NCI-H69 (cell line): Measurements from ENCODE around the gene COL27A1.

Source experiments
- DNase-seq: peaks from one replicate; lab custom pipeline; 2025; lab: John Stamatoyannopoulos, UW

The COL27A1 gene

DNA sequence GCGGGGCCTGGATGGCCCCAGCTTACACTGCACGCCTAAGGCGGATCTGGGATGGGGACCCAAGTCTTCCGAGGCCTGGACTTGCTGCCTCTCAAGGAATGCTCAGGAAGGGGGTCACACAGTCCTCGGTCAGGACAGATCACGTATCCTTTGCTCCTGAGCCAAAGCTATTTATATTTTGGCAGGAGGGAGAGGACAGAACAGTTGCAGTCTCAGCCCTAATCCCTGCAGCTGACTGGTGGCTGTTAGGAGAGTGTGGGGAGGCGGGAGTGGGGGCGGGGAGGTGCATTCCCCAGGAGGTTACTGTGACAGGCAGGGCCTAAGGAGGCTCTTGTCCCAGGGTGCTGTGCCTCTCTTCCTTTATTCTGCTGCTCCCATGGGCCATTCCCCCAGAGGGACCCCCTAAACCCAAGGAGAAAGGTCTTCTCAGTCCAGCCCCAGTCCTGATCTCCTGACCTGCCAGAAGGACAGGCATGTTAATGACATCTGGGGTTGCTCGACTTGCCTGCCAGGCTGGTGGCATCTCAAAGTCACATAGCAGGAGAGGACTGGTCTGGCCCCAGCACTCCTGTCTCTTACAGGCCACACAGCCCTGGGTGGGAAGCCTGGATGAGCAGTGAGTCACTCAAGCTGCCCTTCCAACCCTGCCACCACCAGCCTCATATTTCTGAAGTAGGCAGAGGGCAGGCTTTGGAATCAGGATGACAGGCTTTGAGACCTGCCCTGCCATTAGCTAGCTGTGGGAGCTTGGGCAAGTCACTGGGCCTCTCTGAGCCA lies 51.9 kb downstream of the COL27A1 start:
- DNase-seq = no peak

DNA sequence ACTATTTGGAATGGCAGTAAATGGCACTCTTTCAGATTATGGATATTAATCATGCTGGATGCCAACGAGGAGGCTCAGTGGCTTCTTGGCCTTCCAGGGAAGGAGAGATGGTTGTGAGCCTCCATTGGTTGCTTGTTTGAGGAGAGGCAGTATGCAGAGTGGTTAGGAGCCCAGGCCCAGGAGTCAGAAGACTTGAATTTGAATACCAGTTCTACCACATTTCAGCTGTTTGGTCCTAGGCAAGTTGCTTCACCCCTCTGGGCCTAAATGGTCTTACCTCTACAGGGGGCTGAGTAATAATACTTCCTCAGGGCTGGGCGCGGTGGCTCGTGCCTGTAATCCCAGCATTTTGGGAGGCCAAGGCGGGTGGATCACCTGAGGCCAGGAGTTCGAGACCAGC lies 52.5 kb downstream of the COL27A1 start:
- DNase-seq = no peak

DNA sequence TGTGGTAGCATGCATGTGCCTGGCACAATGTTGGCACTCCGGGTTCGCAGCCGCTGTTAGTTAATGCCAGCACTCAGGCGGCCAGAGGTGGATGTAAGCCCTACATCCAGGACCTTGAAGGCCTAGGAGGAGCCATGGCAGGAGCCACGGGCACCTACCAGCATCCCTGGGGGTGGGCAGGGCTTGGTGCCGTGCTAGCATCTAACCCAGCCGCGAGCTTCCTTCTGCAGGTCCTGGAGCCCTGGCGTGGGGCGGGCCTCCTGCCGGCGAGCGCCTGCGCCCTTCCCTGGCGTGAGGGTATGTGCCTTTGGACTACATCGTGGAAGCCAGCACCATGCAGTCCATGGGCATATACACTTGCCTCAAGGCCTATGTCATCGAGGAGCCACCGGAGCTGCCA lies 53.8 kb downstream of the COL27A1 start:
- no peak for DNase-seq

DNA sequence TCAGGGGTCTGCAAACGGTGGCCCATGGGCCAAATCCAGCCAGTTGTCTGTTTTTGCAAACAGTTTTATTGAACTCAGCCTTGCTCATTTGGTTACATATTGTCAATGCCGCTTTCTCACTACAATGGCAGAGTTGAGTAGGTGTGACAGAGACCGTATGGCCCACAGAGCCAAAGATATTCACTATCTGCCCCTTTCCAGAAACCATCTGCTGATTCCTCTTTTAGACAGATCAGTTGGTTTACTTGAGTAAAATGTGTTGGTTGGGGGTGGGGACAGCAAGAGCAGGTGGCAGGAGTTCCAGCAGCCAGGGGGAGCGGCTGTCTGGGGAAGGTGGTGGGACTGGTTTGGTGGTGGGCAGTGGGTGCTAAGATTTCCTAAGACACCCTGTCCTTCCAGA lies 54.8 kb downstream of the COL27A1 start:
- DNase-seq = no peak

DNA sequence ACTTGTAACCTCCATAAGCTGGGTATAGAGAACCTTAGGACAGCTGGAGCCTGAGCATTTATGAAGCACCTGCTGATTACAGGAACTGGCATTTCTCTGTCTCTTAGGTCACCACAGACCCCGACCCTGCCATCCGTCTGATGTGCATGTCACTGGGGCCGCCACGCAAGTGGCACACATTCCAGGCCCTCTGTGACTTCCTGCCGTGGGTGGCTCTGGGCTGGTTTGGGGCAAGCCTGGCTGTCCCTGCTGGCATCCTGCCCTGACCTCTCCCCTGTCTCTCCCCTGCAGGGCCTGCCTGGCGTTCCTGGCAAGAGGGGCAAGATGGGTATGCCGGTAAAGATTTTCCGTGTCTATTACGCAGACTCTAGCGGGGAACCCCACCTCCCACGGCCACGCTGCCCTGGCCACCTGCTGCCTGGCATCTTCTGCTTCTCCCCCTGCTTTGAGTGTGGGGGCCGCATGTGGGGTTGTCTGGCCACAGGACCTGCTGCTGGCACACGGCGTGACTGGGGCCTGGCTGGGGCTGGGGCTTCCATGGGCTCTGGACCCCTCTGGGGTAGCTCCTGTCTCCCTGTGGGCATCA lies 55.4 kb downstream of the COL27A1 start:
- no peak for DNase-seq

DNA sequence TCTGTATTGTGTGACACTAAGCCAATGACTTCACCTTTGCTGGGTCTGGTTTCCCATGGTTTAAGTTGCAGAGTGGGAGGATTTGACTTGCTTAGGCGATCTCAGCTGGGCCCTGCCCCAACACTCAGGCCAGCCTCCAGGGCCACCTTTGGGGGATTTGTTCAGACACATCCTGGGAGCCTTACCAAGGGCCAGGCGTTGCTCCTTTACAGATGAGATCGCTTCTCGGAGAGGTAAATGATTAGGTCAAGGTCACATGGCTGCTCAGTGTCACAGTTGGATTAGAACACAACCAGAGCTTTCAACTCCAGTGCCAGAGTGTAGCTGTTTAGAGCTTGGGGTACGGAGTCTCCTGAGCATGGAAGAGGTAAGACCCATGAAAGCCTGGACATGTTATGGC lies 57.5 kb downstream of the COL27A1 start:
- no peak for DNase-seq

DNA sequence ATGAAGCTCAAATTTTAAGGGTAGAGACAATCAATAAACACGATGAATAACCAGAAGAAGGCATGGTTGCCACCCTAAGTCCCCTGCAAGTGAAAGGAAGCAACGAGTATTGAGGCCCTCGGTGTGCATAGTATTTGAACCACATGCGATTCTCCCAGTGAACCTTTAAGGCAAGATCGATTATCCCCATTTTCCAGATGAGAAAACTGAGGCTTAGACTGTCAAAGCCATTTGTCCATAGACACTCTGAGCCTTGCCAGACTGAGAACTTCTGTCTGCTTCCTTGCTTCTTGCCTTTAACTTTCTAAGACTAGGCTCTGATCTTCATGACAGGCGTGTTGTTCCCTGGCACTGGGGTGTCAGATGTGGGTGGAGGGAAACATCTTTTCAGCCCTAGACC lies 58.2 kb downstream of the COL27A1 start:
- no peak for DNase-seq

DNA sequence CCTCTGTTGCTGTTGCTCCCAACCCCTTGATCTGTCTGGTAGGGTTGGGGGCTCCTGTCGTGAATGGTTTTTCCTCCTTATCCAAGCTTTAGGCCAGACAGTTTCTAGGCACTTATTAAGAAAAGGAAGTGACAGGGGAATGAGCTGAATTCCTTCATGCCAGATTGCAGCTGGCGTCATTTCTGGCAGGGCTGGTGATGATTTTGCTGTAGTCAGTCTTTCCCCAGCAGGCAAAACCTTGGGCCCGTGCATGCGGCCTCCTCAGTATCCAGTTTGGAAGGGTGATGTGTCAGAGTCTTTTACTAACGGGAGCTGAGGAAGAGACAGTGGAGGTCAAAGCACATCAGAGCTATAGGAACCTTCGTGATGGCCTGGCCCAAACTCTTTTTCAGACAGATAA lies 58.8 kb downstream of the COL27A1 start:
- no peak for DNase-seq

DNA sequence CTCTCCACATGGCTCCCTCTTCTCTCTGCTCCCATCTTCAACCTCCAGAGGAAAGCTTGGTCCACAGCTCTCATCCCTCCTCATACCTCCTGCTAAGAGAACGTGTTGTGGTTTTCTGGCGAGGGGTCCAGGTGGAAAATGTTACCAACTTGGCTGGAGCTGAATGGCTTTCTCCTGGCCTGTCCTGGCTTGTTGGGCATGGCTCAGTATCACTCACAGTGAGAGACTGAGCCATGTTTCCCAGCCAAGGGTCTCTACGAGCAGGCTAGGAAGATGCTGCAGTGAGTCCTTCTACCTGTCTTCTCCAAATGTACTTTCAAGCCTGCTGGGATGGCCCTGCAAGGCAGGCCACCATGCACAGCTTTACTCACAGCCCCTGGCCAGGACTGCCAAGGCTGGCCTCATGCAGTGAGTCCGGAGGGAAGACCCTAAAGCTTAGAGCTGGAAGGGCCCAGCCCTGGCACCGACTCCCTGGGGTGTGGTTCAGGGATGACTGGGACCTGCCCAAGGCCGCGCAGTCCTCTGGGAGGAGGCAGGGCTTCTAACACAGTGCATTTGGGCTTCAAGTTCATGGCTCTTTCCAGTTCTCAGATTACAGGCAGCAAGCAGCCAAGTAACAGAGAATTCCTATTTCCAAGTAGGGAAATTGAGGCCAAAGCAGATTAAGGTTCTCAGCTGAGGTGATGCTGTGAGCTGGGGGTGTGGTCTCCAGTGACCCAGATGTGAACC lies 59.5 kb downstream of the COL27A1 start:
- no peak for DNase-seq

DNA sequence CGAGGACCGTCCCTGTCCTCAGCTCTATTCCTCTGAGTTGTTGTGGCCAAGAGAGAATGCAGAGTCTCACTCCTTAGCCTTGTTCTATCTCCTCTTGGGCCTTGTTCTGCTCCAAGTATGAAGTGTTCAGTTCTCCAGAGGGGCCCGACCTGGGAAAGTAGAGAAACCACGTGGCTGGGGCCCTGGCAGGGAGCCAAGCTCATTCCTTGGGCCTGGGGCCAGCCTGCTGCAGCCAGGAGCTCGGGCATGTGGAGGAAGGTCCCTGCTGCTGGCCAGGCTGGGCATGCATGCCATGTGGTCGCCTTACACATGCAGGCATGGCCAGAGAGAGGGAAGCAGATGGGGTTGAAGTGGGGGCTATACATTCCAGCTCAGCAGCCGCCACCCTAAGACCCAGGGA lies 60.7 kb downstream of the COL27A1 start:
- DNase-seq = peak; percentile 20

DNA sequence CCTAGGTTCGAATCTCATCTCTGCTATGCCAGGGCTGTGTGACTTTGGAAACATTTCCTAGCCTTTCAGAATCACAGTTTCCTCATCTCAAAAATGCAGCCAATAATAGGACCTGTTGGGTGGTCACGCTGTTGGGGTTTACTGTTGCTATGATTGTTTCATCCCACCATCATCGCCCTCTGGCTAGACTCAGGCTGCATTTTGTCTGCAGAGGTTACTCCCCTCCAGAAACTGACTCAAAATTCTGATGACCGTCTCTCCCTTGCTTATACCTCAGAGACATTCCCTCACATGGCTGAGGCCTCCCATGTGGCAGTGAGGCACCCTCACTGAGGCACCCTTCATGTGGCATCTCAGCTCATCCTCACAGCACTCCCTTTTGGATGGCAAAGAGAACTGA lies 61.6 kb downstream of the COL27A1 start:
- no peak for DNase-seq

DNA sequence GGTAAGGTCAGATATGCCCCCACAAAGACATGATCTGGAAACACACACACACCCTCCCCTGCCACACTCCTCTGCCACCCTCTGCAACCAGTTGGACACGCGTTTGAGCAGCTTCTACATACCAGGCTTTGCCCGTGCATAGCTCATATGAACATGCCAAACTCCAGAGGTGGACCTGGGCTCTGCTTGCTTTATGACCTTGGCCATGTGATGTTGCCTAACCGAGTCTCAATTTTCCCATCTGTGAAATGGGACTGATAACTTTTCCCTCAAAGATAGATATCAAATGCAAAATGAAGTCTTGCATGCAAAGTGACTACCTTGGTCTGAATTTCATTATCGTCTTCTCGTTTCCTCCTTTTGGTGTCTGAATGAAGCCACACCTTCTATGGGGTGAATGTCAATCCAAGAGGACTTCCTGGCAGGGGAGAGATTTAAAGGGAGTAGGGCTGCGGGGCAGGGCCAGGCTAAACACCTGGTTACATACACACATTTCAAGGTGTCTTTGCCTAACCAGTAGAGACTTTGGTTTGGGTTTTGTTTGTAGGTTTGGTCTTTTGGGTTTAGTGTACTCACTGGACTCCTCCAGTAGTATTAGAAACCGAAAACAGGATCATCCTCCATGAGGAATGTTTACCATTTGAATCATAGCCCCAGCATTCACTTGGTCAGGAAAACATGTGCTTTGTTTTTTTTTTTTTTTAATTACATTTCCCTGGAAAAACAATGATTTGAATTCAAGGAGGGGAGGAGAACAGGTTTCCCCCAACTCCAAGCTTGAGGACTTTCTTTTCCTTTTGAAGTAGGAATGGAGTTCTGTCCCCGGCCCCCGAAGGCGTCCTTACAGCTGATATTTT lies 63.2 kb downstream of the COL27A1 start:
- no peak for DNase-seq

DNA sequence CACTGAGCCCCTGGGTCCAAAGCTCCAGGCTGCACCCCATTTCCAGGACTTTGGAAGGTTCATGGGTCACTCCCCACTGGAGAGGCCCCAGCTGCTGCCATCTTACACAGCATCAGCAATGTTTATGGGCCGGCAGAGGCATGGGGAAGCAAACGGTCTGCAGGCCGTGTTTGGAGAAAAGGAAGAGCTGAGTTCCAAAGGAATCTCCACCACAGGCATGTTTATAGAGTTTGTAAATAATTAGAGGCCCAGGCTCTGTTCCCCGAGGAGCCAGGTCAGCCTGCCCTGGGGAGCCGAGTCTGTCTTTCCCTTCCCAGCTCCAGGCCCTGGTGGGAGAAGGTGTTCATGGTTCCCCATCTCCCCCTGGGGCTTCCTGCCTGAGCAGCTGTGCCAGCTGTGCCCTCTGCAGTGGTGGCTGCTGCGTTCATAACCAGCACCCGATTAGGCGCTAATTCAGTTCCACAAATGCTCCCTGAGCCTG lies 64.8 kb downstream of the COL27A1 start:
- no peak for DNase-seq

DNA sequence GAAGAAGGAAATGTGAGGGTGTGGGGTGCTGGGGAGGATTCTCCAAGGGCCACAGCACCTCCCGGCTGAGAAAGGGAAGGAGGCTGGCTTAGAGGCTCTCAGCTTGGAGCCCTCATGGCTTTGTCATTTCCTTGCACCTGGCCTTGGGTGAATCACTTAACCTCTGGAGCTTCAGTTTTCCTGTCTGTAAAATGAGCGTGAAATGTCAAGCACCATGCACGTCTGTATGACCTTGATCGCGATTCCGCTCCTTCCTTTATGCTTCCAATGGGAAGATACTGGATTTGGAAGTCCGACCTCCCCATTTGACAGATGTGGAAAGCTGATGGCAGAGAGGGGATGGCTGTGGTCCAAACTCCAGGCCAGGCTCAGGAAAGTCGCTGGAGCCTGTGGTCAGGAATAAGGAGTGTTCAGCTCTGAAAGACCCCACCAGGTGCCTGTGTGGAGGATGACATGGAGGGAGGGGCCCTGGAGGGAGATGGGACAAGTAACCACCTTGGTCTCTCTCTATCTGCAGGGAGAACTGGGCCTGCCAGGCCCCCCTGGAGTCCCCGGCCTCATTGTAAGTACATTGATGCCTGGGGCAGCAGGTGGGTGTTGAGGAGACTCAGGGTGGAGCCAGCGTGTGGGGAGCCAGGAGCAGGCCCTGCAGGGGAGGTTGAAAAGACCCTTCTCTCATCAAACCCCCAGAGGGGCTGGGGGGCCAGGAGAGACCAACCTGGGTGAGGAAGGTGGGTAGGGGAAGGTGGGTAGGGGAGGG lies 66.5 kb downstream of the COL27A1 start:
- DNase-seq = no peak

DNA sequence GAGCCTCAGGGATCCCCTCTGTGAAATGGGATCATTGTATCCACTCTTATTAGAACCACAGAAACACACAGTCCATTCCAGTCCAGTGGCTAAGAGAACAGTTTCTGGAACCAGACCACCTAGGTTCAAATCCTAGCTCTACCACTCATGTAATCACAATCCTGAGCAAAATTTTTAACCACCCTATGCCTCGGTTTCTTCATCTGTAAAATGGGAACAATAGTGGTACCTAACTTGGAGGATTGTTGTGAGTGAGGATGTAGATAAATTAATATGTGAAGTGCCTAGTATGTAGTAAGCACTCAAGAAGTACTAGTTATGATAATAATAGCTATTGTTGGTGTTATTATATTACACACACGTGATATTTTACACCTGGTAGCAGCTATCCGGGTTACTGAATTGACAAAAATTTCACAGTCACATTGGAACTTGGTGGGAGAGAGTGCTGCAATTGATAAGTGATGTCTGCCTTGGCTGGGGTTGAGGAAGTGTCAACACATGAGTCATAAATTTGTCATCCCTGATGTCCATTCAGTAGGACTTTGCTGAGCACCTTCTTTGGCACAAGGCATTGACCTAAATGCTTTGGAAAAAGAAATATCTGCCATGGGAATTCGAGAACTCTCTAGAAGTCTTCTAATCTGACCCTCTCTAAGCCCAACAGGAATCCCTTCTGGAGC lies 68.4 kb downstream of the COL27A1 start:
- no peak for DNase-seq

DNA sequence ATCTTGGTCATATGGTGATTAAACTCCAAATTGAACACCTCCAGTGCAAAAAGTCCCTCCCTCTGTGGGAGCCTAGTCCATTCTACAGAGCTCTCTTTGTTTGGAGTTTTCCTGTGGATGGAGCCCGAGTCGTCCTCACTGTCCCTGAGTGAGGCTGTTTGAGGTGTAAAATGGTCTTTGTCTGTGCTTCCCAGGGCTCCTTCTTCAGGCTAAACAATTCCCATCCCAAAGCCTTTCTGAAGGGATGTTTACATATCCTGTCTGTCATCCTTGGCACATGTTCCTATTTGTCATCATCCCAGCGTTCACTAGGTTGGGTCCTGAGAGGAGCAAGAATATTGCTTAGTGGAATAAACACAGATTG lies 68.9 kb downstream of the COL27A1 start:
- DNase-seq = peak; percentile 49

DNA sequence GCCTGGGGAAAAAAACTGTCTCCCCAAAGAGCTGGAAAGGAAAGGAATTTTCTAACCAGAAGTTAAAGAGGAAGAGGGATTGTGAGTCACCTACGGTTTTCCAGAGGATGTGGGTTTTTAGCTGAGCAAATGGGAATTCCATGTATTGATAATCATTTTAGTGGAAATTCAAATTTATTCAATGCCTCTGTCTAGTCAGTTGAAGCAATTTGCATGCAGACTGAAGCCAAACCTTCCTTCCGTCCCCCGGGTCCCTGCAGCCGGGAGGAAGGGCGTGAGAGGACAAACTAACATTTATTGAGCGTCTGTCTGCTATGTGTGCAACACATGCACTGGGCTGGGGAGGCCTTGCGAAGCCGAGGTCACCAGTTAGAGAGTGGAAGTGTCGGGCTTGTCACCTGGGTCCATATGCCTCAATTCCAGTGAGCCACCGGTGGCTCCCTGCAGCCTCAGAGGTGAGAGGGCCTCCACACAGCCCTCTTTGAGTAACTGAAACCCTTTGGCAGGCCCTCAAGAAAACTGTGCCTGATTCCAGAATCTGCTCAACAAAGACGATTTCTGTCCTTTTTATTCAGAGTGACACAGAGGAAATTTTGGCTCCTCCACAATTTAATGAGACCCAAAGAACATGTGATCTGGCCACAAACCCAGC lies 70.3 kb downstream of the COL27A1 start:
- no peak for DNase-seq

DNA sequence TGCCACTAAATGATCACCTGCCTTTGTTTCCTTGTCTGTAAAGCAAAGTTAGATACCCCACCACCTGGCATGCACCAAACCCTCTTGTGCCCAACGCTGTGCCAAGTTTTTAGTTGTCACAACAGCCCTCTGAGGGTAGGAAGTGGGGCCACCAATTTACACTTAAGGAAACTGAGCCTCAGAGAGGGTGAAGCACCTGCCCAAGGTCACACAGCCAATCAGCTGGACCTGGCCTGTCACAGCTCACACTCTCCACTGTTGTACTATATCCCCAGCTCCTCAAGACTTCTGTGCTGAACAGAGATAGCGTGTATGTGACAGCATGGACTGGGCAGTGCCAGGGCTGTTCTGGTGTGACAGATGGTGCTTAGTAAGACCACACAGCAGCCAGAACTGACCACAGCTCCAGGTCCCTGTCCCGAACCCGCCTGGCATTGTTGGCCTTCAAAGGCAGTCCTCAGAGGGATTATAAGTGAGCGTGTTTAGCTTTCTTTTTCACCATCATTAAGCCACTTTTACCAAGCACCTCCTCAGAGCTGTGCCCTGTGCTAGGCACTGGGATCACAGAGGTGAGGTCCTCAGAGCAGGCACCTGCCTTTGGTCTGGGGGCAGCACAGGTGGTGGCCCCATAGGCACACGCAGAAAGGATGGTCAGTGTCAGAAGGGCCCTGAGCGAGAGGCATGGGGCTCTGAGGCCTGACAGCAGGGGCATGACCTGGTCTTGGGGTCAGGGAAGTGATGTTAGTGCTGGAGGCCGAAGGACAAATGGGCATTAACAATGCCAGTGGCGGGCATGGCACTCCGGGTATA lies 71.1 kb downstream of the COL27A1 start:
- DNase-seq = no peak

DNA sequence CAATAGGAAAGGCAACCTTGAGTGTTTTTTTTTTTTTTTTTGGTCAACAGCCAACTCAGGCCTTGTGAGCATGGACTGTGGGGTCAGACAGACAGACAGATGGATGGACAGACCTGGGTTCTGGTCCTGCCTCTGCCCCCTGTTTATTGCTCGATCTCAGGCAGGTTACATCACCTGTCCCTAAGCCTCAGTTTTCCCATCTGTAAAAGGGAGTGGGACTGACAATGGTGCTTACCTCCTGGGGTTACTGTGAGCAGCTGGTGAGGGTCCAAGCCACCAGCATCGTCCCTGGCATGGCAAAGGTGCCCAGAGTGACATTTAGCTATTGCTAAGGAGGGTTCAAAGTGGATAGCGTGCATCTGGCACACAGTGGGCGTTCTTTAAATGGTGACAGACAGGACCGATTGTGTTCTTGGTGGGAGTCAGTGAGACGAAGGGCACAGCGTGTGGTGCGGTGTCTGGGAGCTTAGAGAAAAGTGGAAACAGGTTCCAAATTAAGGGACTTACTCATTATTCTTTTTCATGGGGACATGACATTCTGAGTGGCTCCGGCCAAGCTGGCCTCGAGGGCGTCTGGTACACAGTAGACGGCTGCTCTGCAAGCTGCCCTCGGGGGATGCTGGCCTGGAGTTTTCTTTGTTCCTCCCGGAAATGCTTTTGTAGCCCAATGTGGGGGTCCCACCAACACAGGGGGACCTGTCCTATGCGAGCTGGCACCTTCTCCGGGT lies 72.1 kb downstream of the COL27A1 start:
- peak; percentile 19 for DNase-seq
